Panc1 (cell line): ENCODE data around the gene MEAK7. TPM values are rescaled to one million over a fixed set of nuclear protein-coding genes. Genes with fewer than 3 reads are reported as not detected.

ENCODE experiments used
- ATAC-seq: fragments of 200-7000 bp; cut with Tn5 transposase; 2 replicates; pipeline ENCODE4 v1.9.1; 2020; ENCODE audit warnings: mild to moderate bottlenecking, moderate library complexity
- Bru-seq: library from RNA; stranded (reverse); fragments of 400-500 nt; gene quantifications from one replicate; lab custom pipeline; 2021; lab: Mats Ljungman, UMichigan
- BruChase-seq, 2 experiments: library from RNA; stranded (reverse); fragments of 400-500 nt; gene quantifications; one replicate each; lab custom pipeline; 2021; lab: Mats Ljungman, UMichigan
- BruUV-seq: library from RNA; stranded (reverse); fragments of 400-500 nt; replicated peaks from 2 replicates; lab custom pipeline; 2021; lab: Mats Ljungman, UMichigan
- CTCF ChIA-PET: fragments of 300-600 bp; sonication (Branson Sonifier 250); formaldehyde crosslinking; loops from one replicate; lab custom pipeline; 2022; ENCODE audit warnings: antibody characterized with exemption; lab: Charles Lee
- POLR2A ChIA-PET: fragments of 300-600 bp; sonication (Branson Sonifier 250); formaldehyde crosslinking; loops from one replicate; lab custom pipeline; 2022; ENCODE audit warnings: antibody characterized with exemption; lab: Charles Lee
- DNase-seq: peaks from one replicate; pipeline ENCODE4 v3.0.0-alpha.2; 2010; ENCODE audit warnings: low read depth, low spot score
- H3K27ac ChIP-seq: 2 replicates; pipeline ENCODE4 v1.5.1; 2011; ENCODE audit warnings: mild to moderate bottlenecking, low read length, inconsistent platforms
- H3K27me3 ChIP-seq: fragments of 200-500 bp; sonication (Bioruptor generic); 2 replicates; pipeline ENCODE4 v1.6.0; 2014; ENCODE audit warnings: low read length, inconsistent platforms; ENCODE audit not compliant: control insufficient read depth, insufficient read depth
- H3K36me3 ChIP-seq: fragments of 200-500 bp; sonication (Bioruptor generic); 2 replicates; pipeline ENCODE4 v1.5.1; 2014; ENCODE audit warnings: inconsistent platforms, mild to moderate bottlenecking, low read length, moderate library complexity; ENCODE audit not compliant: control insufficient read depth, insufficient read depth
- H3K4me1 ChIP-seq: 2 replicates; pipeline ENCODE4 v1.5.1; 2011; ENCODE audit warnings: inconsistent platforms, mild to moderate bottlenecking, low read length, moderate library complexity; ENCODE audit not compliant: control insufficient read depth, insufficient read depth
- H3K4me3 ChIP-seq, 2 experiments: 2 replicates each; pipeline ENCODE4 v1.5.1; 2011 to 2012; ENCODE audit warnings: low read depth in 2 of 2, low read length in 2 of 2, mild to moderate bottlenecking in 2 of 2, inconsistent platforms in 1 of 2, moderate library complexity in 1 of 2
- H3K9me3 ChIP-seq: fragments of 200-500 bp; sonication (Bioruptor generic); 2 replicates; pipeline ENCODE4 v1.5.1; 2014; ENCODE audit warnings: low read depth, mild to moderate bottlenecking, inconsistent platforms, low read length, moderate library complexity; ENCODE audit not compliant: control insufficient read depth, insufficient read depth
- POLR2AphosphoS5 ChIP-seq: IDR thresholded peaks from 2 replicates; pipeline ENCODE4 v1.6.1; 2012; ENCODE audit warnings: mild to moderate bottlenecking, low read depth, low read length, moderate library complexity
- REST ChIP-seq, 2 experiments: IDR thresholded peaks; 2 replicates each; pipeline ENCODE4 v1.6.1; 2011 to 2012; ENCODE audit warnings: low read depth in 2 of 2, control low read depth in 1 of 2, low read length in 1 of 2, mild to moderate bottlenecking in 1 of 2, moderate library complexity in 1 of 2; ENCODE audit not compliant: insufficient read depth in 1 of 2
- SIN3A ChIP-seq: IDR thresholded peaks from 2 replicates; pipeline ENCODE4 v1.6.1; 2012; ENCODE audit warnings: low read depth, mild to moderate bottlenecking, low read length, moderate library complexity, borderline replicate concordance; ENCODE audit not compliant: insufficient read depth
- TCF7L2 ChIP-seq: IDR thresholded peaks from 2 replicates; pipeline ENCODE4 v1.6.1; 2011; ENCODE audit warnings: mild to moderate bottlenecking, low read depth, low read length, inconsistent platforms
- in situ Hi-C: cut with HindIII; loops from 2 replicates; pipeline ENCODE4 v1.10.0; 2016; ENCODE audit warnings: low sequenced_read_pairs, low pct_unique_long_range_greater_than_20kb
- intact Hi-C: fragments of 100-400 bp; cut with micrococcal nuclease; formaldehyde crosslinking; loops from one replicate; pipeline ENCODE4 v1.10.0; 2022; ENCODE audit not compliant: unreplicated experiment
- long read RNA-seq: library from polyadenylated mRNA; unstranded; transcript quantifications from one replicate; pipeline ENCODE4 v2.0.0, GENCODE V29; 2021; ENCODE audit not compliant: unreplicated experiment
- polyA plus RNA-seq: library from polyadenylated mRNA; unstranded; fragments of >200 nt; gene quantifications from one replicate; pipeline ENCODE4 v1.2.1, GENCODE V29; 2012; ENCODE audit warnings: missing spikeins; ENCODE audit not compliant: insufficient read length
- total RNA-seq: library from RNA; stranded (reverse); gene quantifications from one replicate; pipeline ENCODE4 v1.2.1, GENCODE V29; 2021; ENCODE audit not compliant: unreplicated experiment
- TF ChIP-seq, protein P1 (sequence below): fragments of 450-650 bp; IDR thresholded peaks from 2 replicates; pipeline ENCODE4 v1.5.1; 2017; ENCODE audit warnings: mild to moderate bottlenecking

MEAK7 gene
- total RNA-seq = 17.2 TPM
- 16.2 TPM for polyA plus RNA-seq
- Bru-seq, nascent RNA = percentile 64 among the genes with signal in this experiment
- BruChase-seq, experiment 1, labeled RNA remaining after a 2-hour chase = percentile 73 among the genes with signal in this experiment
- percentile 72 among the genes with signal in this experiment for BruChase-seq, experiment 2, labeled RNA remaining after a 6-hour chase
- long read RNA-seq, full-length matches to known transcripts = 5 of 19 reads
- long read RNA-seq, partial matches to known transcripts = 1 of 19 reads
- long read RNA-seq, other reads (novel, unspliced or antisense) = 13 of 19 reads

DNA sequence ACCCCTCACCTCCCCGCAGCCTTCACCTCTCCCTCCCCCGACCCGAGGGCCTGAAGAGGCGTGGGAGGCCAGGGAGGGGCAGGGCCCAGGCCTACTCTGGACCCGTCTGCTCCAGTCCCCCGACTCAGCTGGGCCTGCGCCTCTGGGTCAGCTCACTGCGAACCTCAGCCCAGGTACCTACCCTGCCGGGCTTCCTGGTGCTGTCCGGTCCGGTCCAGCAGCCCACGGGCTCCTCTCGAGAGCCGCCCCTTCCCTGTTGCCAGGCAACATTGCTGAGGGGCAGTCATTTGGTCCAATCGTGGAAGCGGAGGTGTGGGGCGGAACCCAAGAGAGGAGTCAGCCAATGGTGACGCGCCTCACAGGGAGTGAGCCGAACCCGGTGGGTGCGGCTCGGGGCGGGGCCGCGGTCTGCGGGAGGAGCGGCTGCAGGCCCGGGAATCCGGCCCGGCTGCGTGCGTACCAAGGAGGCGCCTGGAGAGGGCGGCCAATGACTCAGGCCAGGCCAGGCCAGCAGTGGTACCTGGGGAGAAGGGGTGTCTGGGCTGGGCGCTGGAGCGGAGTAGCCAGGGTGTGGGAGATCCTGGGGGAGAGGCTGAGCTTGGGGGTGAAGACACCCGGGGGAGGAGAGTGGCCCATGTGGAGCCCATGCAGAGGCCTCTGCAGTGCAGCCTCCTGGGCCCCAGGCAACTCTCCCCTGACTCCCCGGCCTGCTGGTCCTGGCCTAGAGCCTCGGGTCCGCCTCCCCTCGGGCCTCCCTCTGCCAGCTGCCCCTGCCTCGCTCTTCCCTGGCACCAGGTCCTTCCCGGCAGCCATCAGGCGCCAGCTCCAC is at the start of gene MEAK7:
Gene MEAK7, minus strand, starts transcription at position 240 of the 829 bp plus-strand sequence. CDS start 6,573 bp downstream, outside the sequence.
- ATAC-seq = peak; percentile 94
- H3K36me3 ChIP-seq = no peaks in the 10 kb centered on the region; the same call in 1 of the 2 replicates
- no peaks in the 10 kb centered on the region for H3K27me3 ChIP-seq
- POLR2A ChIA-PET = interaction anchor here (0.5 to 0.7 kb wide), 2 partner anchors 320 to 360 kb away, joined by 3 to 4 read pairs; no protein-coding TSS in a partner anchor
- in situ Hi-C loops (no loop called here), intact Hi-C loops (no loop called here)
- peaks cover 27% of the 10 kb centered on the region for H3K4me1 ChIP-seq
- CTCF ChIA-PET = interaction anchor here (1.6 kb wide), 1 partner anchor 228 kb away, joined by 5 read pairs; no protein-coding TSS in a partner anchor
- DNase-seq = peak; percentile 85
- peak within 1 kb of the TSS; percentile 75 for H3K27ac ChIP-seq
- H3K4me3 ChIP-seq = peak within 1 kb of the TSS; percentile 63 to 73
- BruUV-seq = no TSS peak
- no peaks in the 10 kb centered on the region for H3K9me3 ChIP-seq
- TF ChIP-seq SIN3A = no peak
- peak; percentile 70; the same call in 1 of the 2 replicates for TF ChIP-seq POLR2AphosphoS5

GRCh38 chr16:84553873-84554399 is 49.5 kb upstream of the MEAK7 start:
- BruUV-seq = no TSS peak
- H3K4me3 ChIP-seq = no peak overlapping the region
- H3K27me3 ChIP-seq = no peaks in the 10 kb centered on the region
- POLR2A ChIA-PET = no interaction called here
- CTCF ChIA-PET = no interaction called here
- in situ Hi-C loops (no loop called here), intact Hi-C loops (no loop called here)
- H3K27ac ChIP-seq = no peak overlapping the region
- H3K9me3 ChIP-seq = no peaks in the 10 kb centered on the region
- H3K4me1 ChIP-seq = no peaks in the 10 kb centered on the region
- H3K36me3 ChIP-seq = no peaks in the 10 kb centered on the region
- TF ChIP-seq REST (IDR thresholded peaks at IDR 0.05; ENCODE audit: insufficient read depth in 1 of 2, low read depth in 2 of 2, low read length in 1 of 2) (no peak), SIN3A (no peak), TCF7L2 (no peak), POLR2AphosphoS5 (no peak)
- TF ChIP-seq, protein P1, sequence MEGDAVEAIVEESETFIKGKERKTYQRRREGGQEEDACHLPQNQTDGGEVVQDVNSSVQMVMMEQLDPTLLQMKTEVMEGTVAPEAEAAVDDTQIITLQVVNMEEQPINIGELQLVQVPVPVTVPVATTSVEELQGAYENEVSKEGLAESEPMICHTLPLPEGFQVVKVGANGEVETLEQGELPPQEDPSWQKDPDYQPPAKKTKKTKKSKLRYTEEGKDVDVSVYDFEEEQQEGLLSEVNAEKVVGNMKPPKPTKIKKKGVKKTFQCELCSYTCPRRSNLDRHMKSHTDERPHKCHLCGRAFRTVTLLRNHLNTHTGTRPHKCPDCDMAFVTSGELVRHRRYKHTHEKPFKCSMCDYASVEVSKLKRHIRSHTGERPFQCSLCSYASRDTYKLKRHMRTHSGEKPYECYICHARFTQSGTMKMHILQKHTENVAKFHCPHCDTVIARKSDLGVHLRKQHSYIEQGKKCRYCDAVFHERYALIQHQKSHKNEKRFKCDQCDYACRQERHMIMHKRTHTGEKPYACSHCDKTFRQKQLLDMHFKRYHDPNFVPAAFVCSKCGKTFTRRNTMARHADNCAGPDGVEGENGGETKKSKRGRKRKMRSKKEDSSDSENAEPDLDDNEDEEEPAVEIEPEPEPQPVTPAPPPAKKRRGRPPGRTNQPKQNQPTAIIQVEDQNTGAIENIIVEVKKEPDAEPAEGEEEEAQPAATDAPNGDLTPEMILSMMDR = no peak
- DNase-seq (no peak), ATAC-seq (no peak)
